Measurements from ENCODE around the gene SLC12A9.
A peak's percentile ranks its signal among the peaks of the same experiment; 100 is the strongest.

SLC12A9 gene

DNA sequence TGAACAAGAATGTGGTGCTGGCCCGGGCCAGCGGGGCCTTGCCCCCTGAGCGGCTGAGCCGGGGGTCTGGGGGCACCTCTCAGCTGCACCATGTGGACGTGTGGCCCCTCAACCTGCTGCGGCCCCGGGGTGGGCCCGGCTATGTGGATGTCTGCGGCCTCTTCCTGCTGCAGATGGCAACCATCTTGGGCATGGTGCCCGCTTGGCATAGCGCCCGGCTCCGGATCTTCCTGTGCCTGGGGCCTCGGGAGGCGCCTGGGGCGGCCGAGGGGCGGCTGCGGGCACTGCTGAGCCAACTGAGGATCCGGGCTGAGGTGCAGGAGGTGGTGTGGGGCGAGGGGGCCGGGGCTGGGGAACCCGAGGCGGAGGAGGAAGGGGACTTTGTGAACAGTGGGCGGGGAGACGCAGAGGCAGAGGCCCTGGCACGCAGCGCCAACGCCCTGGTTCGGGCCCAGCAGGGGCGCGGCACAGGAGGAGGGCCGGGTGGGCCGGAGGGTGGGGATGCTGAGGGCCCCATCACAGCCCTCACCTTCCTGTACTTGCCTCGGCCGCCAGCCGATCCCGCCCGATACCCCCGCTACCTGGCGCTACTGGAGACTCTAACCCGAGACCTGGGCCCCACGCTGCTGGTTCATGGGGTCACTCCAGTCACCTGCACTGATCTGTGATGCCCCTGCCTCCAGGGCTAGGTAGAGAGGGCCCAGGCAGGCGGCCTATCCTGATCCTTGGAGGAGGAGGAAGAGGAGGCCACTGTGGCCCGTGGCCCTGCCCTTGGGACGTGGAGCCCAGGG, 13.6 kb downstream of the SLC12A9 start:
- no peak overlapping the region for H2AFZ ChIP-seq (ENCODE audit: low read length)

GRCh38 chr7:100866729-100867039, 14.2 kb downstream of the SLC12A9 start:
- TF ChIP-seq EZH2phosphoT487 (IDR thresholded peaks at IDR 0.05; ENCODE audit: low read length) (no peak), EZH2 (optimal IDR thresholded peaks at IDR 0.05; ENCODE audit: low read depth, low read length) (no peak), CTCF (IDR thresholded peaks at IDR 0.05; ENCODE audit: low read length) (no peak)
- H3K9ac ChIP-seq (ENCODE audit: low read length) = peak overlapping the region; percentile 44; the same call in 1 of the 2 replicates
- no peaks in the 10 kb centered on the region for H4K20me1 ChIP-seq (ENCODE audit: insufficient read depth, low read length)
- H3K27ac ChIP-seq (ENCODE audit: low read length) = no peak overlapping the region
- H3K4me2 ChIP-seq (ENCODE audit: low read depth, low read length) = peak overlapping the region; percentile 54; the same call in 1 of the 2 replicates
- DNase-seq = no peak
- no peaks in the 10 kb centered on the region for H3K36me3 ChIP-seq (replicated peaks; ENCODE audit: insufficient read depth, low read length)
- no peaks in the 10 kb centered on the region for H3K9me2 ChIP-seq (replicated peaks; ENCODE audit: insufficient read depth, low read length)
- no peaks in the 10 kb centered on the region for H3K4me1 ChIP-seq (ENCODE audit: low read length)
- no peaks in the 10 kb centered on the region for H3F3A ChIP-seq (ENCODE audit: insufficient read depth, low read length)
- no peaks in the 10 kb centered on the region for H3K79me2 ChIP-seq (ENCODE audit: low read length)
- H3K27me3 ChIP-seq (replicated peaks; ENCODE audit: insufficient read depth, low read length) = no peaks in the 10 kb centered on the region
- peak overlapping the region; percentile 29; the same call in 1 of the 2 replicates for H3K4me3 ChIP-seq (ENCODE audit: low read length)
- peak overlapping the region; percentile 58; the same call in 1 of the 2 replicates for H2AFZ ChIP-seq (ENCODE audit: low read length)
- no peaks in the 10 kb centered on the region for H3K9me3 ChIP-seq (replicated peaks; ENCODE audit: insufficient read depth, low read length)

More for the DNA sequence above, 13.6 kb downstream of the SLC12A9 start:
- no peaks in the 10 kb centered on the region for H4K20me1 ChIP-seq (ENCODE audit: insufficient read depth, low read length)
- no peaks in the 10 kb centered on the region for H3K9me3 ChIP-seq (replicated peaks; ENCODE audit: insufficient read depth, low read length)
- no peak overlapping the region for H3K27ac ChIP-seq (ENCODE audit: low read length)
- no peaks in the 10 kb centered on the region for H3F3A ChIP-seq (ENCODE audit: insufficient read depth, low read length)
- no peaks in the 10 kb centered on the region for H3K4me1 ChIP-seq (ENCODE audit: low read length)
- H3K9ac ChIP-seq (ENCODE audit: low read length) = no peak overlapping the region
- no peaks in the 10 kb centered on the region for H3K36me3 ChIP-seq (replicated peaks; ENCODE audit: insufficient read depth, low read length)
- H3K27me3 ChIP-seq (replicated peaks; ENCODE audit: insufficient read depth, low read length) = no peaks in the 10 kb centered on the region
- H3K4me3 ChIP-seq (ENCODE audit: low read length) = no peak overlapping the region
- H3K79me2 ChIP-seq (ENCODE audit: low read length) = no peaks in the 10 kb centered on the region
- 0 out of 2 replicates have a peak overlapping the region, but pooled peaks have one; percentile 54 for H3K4me2 ChIP-seq (ENCODE audit: low read depth, low read length)
- no peak for DNase-seq
- no peaks in the 10 kb centered on the region for H3K9me2 ChIP-seq (replicated peaks; ENCODE audit: insufficient read depth, low read length)
- TF ChIP-seq EZH2 (optimal IDR thresholded peaks at IDR 0.05; ENCODE audit: low read depth, low read length) = no peak
- no peak for TF ChIP-seq EZH2phosphoT487 (IDR thresholded peaks at IDR 0.05; ENCODE audit: low read length)
- no peak for TF ChIP-seq CTCF (IDR thresholded peaks at IDR 0.05; ENCODE audit: low read length)

DNA sequence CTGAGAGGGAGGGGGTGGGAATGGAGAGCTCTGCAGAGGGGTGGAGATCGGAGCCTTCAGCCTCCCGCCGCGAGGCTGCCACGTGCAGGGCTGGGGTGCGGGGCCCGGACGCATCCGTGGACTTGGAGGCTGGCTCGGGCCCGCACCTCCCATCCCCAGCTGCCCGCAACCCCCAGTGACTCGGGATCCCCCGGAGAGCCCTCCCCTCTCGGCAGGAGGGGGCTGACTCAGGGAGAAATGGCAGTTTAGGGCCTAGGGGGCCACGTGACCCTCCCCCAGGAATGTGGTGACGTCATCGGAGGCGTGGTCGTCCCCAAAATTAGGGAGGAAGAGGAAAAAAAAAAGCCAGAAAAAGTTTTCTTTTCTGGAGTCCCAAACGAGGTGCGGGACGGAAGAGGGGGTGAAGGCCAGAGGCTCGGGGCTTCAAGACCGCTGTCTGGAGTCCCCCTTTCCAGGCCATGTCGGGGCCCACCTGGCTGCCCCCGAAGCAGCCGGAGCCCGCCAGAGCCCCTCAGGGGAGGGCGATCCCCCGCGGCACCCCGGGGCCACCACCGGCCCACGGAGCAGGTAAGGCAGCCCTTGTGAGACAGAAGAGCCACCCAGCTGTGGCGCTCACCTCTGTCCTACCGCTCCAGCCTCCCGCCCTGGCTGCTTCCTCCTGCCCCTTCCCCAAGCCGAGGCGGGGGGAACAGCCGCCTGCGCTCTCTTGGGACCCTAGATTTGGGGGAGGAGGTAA, 14.7 kb downstream of the SLC12A9 start, which contains the start of gene TRIP6:
TRIP6 (plus strand) TSS at position 348 of the 736 bp plus-strand sequence; CDS start at position 459, 111 bp downstream.
- Histone ChIP-seq H3K4me2 (ENCODE audit: low read depth, low read length) (peak within 1 kb of the TSS; percentile 54; the same call in 1 of the 2 replicates), H4K20me1 (ENCODE audit: insufficient read depth, low read length) (no peaks in the 10 kb centered on the region), H3K4me1 (ENCODE audit: low read length) (no peaks in the 10 kb centered on the region), H3K9me2 (replicated peaks; ENCODE audit: insufficient read depth, low read length) (no peaks in the 10 kb centered on the region), H3K9me3 (replicated peaks; ENCODE audit: insufficient read depth, low read length) (no peaks in the 10 kb centered on the region), H3K4me3 (ENCODE audit: low read length) (peak within 1 kb of the TSS; percentile 29; the same call in 1 of the 2 replicates), H3K27me3 (replicated peaks; ENCODE audit: insufficient read depth, low read length) (no peaks in the 10 kb centered on the region), H3K79me2 (ENCODE audit: low read length) (no peaks in the 10 kb centered on the region), H3K9ac (ENCODE audit: low read length) (peak within 1 kb of the TSS; percentile 44; the same call in 1 of the 2 replicates), H3F3A (ENCODE audit: insufficient read depth, low read length) (no peaks in the 10 kb centered on the region), H3K36me3 (replicated peaks; ENCODE audit: insufficient read depth, low read length) (no peaks in the 10 kb centered on the region), H2AFZ (ENCODE audit: low read length) (peak within 1 kb of the TSS; percentile 58; the same call in 1 of the 2 replicates), H3K27ac (ENCODE audit: low read length) (no peak within 1 kb of the TSS)
- TF ChIP-seq EZH2phosphoT487 (IDR thresholded peaks at IDR 0.05; ENCODE audit: low read length) (no peak), CTCF (IDR thresholded peaks at IDR 0.05; ENCODE audit: low read length) (no peak), EZH2 (optimal IDR thresholded peaks at IDR 0.05; ENCODE audit: low read depth, low read length) (no peak)
- no peak for DNase-seq

Data from MM.1S (cell line).